Measurements from ENCODE around the gene ODAPH.
"Not testable (repeated sequence)": the region's sequence is repeated elsewhere in the genome, so short reads cannot be mapped to it uniquely, and the experiment has no call there.

DNA sequence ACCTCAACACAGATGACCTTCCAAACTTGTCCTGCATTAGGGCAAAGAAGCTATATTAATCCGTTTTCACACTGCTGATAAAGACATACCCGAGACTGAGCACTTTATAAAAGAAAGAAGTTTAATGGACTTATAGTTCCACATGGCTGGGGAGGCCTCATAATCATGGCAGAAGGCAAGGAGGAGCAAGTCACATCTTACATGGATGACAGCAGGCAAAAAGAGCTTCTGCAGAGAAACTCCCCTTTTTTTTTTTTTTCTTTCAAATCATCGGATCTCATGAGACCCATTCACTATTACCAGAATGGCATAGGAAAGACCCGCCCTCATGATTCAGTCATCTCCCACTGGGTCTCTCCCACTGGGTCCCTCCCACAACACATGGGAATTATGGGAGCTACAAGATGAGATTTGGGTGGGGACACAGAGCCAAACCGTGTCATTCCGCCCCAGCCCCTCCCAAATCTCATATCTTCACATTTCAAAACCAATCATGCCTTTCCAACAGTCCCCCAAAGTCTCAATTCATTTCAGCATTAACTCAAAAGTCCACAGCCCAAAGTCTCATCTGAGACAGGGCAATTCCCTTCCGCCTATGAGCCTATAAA lies 24.2 kb upstream of the ODAPH start:
- TF ChIP-seq, protein P1, sequence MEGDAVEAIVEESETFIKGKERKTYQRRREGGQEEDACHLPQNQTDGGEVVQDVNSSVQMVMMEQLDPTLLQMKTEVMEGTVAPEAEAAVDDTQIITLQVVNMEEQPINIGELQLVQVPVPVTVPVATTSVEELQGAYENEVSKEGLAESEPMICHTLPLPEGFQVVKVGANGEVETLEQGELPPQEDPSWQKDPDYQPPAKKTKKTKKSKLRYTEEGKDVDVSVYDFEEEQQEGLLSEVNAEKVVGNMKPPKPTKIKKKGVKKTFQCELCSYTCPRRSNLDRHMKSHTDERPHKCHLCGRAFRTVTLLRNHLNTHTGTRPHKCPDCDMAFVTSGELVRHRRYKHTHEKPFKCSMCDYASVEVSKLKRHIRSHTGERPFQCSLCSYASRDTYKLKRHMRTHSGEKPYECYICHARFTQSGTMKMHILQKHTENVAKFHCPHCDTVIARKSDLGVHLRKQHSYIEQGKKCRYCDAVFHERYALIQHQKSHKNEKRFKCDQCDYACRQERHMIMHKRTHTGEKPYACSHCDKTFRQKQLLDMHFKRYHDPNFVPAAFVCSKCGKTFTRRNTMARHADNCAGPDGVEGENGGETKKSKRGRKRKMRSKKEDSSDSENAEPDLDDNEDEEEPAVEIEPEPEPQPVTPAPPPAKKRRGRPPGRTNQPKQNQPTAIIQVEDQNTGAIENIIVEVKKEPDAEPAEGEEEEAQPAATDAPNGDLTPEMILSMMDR (IDR thresholded peaks at IDR 0.05; ENCODE audit: low read depth, low read length, missing input control): not testable (repeated sequence)
- not testable (repeated sequence) for TF ChIP-seq EGR1 (IDR thresholded peaks at IDR 0.05; ENCODE audit: low read depth in 2 of 2); SP1 (IDR thresholded peaks at IDR 0.05); YY1 (IDR thresholded peaks at IDR 0.05); MAX (IDR thresholded peaks at IDR 0.05); HNF4G (IDR thresholded peaks at IDR 0.05)

All from liver (tissue), 3 donors.